ENCODE results near the gene RTRAF.

DNA sequence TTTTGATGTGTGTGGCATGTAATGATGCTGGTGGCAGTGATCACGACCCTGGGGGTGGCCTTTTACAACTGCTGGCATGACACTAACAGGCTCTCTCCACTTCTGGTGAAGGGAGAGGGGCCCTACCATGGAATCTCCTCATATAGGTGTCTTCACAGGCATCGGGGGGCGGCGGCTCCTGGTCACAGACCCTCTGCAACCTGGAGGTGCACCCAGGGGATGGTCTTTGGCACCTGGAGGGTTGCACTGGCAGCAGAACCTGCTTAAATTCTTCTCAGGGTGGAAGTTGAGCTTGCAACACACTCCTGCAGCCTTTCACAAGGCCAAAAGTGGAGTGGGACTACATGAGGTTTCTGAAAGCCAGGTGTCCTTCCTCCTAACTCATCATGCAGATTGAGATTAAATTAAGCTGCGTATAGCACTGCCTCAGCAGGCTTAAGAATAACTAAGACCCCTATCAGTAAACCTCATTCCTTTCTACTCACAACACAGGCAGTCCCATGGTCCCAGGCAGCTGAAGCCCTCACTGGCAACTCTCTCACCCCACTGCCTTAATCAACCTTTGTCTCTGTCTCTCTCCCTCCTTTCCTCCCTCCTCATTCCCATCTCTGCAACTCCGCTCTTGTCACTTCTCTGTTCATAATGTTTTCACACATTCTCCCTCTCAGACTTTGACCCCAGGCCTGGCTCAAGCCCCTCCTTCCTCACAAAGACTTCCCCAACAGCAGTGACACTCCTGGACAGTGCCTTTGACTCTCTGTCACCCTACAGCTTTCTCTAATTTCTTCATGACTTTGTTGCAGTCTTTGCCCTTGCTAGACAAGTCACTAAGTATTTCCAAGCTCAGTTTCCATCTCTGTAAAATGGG lies 60.6 kb downstream of the RTRAF start:
- TF ChIP-seq, protein P1, sequence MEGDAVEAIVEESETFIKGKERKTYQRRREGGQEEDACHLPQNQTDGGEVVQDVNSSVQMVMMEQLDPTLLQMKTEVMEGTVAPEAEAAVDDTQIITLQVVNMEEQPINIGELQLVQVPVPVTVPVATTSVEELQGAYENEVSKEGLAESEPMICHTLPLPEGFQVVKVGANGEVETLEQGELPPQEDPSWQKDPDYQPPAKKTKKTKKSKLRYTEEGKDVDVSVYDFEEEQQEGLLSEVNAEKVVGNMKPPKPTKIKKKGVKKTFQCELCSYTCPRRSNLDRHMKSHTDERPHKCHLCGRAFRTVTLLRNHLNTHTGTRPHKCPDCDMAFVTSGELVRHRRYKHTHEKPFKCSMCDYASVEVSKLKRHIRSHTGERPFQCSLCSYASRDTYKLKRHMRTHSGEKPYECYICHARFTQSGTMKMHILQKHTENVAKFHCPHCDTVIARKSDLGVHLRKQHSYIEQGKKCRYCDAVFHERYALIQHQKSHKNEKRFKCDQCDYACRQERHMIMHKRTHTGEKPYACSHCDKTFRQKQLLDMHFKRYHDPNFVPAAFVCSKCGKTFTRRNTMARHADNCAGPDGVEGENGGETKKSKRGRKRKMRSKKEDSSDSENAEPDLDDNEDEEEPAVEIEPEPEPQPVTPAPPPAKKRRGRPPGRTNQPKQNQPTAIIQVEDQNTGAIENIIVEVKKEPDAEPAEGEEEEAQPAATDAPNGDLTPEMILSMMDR (conservative IDR thresholded peaks at IDR 0.05 in 1 of 2, IDR thresholded peaks at IDR 0.05 in 1 of 2; ENCODE audit: extremely low read depth in 1 of 2, insufficient read depth in 1 of 2, low read depth in 1 of 2, low read length in 2 of 2): no peak
- TF ChIP-seq EZH2 (IDR thresholded peaks at IDR 0.05; ENCODE audit: borderline replicate concordance, low read length): no peak
